ENCODE measurements around the gene SLC26A4.

SLC26A4 gene

DNA sequence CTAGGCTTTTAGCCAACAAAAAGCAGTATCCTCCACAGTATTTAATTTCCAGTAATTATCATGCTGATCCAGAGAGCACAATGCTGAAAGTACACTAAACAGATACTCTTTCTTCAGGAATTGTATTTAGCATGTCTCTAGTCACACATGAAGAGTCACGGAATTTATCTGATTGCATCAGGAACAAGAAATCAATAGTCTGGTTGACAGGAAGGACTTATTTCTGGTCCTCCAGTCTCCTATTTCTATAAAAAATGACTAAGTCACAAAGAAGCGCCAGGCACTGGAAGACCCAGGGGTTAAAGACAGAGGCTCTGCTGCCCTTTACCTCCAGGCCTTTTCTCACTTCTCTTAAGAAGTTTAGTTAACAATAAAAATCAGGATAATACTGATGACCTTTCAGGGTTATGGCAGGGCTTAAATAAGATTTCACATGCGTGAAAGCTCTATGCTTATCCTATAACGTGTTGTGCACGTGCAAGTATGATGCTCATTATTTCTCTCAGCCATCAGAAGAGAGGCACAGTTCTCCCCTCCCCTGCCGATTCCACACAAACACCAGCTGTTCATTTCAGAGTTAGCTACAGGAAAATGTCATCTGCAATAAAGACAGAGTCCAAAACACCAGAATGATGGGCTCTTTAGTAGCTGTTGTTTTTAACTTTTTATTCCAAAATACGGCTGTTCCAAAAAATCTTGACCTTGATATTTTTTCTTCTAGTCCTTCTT is 36.9 kb downstream of the SLC26A4 start:
- no peak for DNase-seq

DNA sequence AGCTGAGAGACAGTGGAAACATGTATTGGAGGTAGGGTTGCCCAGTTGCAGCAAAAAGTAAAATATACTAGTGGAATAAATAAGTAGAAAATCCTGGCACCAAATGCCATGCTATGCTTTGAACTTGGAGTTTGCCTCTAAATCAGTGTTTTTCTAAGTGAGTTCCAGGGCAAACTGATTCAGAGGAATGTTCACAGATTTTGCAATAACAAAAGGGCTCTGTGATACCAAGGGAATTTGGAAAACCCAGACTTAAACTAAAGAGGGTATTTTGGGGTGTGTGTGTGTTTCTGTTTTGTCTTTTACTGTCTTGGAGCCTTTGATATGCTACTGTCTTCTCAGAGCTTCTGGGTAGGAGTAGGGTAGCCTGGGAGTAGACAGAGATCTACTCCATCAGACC is 39.9 kb downstream of the SLC26A4 start:
- DNase-seq, result no peak

DNA sequence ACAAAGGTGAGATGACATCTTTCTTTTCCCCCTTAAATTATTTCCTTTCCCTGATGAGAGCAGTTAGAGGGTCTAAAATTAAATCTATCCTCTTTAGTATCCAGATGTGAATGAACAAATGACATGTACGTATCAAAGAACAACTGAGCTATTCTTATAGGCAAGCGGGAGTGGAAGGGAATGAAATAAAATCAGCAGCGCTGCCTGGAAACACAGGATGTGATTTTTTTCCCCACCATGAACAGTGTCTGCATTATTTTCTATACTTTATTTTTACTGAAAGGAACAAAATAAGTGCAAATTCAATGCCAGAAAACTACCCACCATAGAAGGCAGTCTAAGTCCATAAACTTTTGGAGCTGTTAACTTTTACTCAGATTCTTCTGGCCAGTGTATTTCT is 40.6 kb downstream of the SLC26A4 start:
- no peak for DNase-seq

DNA sequence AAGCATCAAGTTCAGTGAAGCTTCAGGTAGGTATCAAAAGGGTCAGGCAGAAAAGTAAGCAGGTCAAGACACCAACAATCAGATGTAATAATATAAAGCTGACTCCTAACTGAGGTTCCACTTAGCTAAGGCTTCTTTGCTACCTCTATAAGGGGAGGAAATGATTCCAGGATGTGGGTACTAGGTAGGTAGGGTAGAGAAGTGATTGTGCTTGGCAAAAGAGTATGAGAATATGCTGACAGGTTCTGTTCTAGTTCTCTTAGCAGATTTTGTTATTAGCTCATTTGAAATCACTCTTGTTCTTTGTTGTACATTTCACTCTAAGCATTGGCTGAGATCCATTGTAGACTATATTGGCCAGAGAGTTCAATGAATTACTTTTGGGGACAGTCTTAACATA is 42.6 kb downstream of the SLC26A4 start:
- no peak for DNase-seq

DNA sequence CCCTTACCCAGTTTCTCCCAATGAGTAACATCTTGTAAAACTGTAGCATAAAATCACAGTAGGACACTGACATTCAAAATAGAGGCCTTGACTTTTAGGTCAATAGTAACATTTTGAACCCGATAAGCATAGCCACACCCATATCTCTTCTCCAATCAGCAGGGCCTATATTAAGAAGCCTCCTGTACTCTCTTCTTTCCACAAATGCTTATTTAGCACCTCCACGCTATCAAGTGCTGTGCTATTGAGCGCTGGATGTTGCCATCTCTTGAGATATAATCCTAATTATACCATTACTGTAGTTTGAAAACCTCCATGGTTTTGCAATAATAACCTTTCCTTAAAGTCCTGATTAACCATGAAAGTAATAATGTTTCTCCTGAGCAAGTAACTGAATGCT is 43.2 kb downstream of the SLC26A4 start:
- DNase-seq, result no peak

GRCh38 chr7:107708956-107709355 is 48.3 kb downstream of the SLC26A4 start:
- no peak for DNase-seq

- DNase-seq, result no peak
Measured at GRCh38 chr7:107711301-107711700, 50.7 kb downstream of the SLC26A4 start.

DNA sequence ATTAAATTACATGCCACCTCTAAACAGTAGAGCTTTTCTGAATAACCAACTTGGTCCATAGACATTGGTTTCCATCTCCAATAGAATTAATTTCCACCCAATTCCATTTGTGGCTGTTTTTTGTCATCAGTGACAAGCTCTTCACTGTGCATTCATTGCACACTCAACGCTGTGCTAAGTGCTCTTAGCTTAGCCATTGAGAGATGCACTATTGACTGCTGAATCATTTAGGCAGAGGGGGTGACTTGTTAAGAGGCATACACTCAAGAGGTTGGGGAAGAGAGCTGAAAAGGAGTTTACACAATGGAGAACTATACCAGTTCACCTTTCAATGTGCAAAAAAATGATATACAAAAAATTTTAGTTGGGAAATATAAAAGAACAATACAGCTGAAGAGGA is 51.4 kb downstream of the SLC26A4 start:
- no peak for DNase-seq

DNA sequence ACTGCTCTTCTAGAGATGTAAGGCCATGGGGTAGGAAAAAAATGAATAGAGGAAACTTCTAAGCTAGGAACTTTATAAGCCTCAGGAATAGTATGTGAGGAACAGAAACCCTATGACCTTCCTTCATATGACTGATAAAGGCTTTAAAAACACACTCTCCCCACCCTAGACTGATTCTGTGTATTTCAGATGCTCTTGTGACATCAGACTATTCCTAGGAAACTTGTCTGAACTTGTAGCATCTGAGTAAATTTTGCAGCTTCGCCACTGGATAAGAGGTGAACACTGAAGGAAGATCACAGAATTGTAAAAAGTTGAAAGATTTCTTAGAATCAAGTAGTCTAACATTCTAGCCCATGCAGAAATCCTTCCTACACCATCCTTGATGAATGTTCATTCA is 52.3 kb downstream of the SLC26A4 start:
- no peak for DNase-seq

GRCh38 chr7:107715531-107715930 is 54.9 kb downstream of the SLC26A4 start:
- DNase-seq, result no peak

DNA sequence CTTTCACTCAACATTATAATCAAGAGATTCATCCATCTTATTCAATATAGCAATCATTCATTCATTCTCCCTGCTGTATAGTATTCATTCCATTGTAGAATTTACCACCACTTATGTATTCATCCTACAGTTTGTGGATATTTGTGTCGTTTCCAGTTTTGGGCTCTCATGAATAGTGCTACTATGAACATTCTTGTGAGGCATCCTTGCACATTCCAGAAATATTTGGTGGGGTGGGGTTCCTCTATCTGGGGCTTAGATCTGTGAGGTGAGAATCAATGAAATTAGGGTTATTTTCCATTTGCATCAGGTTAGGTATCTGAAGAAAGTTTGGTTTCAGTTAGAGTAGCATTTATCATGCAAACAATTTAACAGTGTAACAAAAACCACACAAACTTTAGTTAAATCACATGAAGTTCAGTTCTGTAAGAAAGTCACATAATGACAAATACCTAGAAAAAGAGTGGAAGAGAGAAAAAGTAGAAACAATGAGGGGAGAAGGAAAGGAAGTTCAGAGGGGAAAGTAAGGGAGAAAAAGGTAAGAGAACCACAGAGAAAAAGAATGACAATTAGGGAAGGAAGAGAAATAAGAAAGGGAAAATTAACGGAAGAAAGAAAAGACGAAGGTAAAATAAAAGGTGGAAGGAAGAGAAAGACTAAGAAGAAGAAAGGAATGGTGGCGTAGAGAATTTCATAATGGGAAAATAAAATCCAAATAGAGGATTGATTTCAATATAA is 58.0 kb downstream of the SLC26A4 start:
- DNase-seq, result no peak

DNA sequence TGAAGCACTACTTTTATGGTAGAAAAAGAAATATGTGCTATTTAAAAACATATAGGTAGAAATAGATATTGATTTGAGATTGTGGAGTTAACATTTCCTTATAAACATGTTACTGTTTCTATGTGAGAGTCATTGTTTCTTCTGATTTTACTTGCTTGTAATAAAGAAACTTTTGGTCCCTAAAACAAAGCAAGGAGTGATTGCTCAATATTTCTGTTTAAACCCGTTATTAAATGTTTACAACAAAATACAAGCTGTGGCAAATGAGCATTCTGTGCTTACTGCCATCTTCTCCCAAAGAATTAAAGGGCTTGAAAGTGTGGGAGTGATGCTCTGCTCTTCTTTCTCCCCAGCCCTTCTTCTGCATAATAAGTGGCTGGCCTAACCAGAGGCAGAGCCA is 60.7 kb downstream of the SLC26A4 start:
- no peak for DNase-seq

- DNase-seq, result no peak
Measured at GRCh38 chr7:107723255-107723654, 62.6 kb downstream of the SLC26A4 start.

DNA sequence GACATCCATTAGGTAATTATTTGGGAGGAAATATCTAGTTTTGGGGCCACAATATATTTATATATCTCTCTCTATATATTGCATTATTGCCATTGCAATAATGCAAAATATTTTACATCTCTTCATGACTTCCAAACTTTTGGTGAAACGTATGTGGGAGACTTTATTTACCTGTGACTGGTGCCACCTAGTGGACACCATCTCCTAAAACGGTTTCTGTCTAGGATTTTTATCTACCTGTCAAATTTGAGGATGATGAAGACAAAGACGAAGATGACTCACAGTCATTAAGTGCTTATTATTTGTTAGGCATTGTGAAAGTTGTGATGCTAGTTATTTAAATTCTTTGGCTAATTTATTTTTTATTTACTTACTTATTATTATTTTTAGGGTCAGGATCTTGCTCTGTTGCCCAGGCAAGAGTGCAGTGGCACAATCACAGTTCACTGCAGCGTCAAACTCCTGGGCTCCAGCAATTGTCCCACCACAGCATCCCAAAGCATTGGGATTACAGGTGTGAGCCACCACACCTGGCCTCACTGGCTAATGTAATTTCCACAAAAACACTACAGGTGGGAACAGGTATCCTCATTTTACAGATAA is 64.6 kb downstream of the SLC26A4 start:
- peak; percentile 21 for DNase-seq

GRCh38 chr7:107726356-107727130 is 65.9 kb downstream of the SLC26A4 start:
- DNase-seq, result no peak

DNA sequence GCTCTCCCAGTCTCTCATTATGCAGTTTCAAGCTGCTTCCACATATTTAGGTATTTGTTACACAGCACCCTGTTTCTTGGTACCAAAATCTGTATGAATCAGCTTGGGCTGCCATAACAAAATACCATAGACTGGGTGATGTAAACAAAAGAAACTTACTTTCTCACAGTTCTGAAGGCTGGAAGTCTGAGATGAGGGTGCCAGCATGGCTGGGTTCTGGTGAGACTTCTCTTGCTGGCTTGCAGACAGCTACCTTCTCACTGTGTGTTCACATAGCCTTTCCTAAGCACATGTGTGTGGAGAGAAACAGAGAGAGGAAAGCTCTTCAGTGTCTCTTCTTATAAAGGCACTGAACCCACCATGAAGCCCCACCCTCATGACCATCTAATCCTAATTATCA is 67.6 kb downstream of the SLC26A4 start:
- DNase-seq, result no peak

GRCh38 chr7:107742678-107743566 is 82.3 kb downstream of the SLC26A4 start:
- DNase-seq, result no peak

GRCh38 chr7:107743567-107744344 is 83.1 kb downstream of the SLC26A4 start, which contains the start of gene CBLL1:
Gene CBLL1, plus strand, starts transcription at chr7:107744142. Its CDS starts 22 bp downstream, at chr7:107744164.
- peak; percentile 88 for DNase-seq

- no peak for DNase-seq
Measured at GRCh38 chr7:107744345-107744750, 83.7 kb downstream of the SLC26A4 start.

DNA sequence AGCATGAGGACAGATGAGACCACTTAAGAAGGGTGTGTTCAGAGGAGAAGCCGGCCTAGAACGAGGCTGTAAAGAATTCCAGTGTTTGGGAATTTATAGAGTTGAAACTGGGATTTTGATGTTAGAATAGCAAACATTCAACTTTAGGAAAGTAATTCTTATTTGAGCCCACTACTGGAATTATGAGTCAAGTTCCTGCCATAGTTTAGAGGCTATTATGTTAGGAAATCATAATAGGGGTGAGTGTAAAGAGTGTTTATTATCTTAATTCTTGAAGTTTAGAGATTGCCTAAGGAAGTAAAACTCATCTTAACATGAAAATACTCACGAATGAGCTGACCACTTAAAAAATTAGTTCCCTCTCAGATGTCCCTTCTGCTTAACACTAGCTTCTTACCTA is 85.4 kb downstream of the SLC26A4 start:
- DNase-seq, result no peak

DNA sequence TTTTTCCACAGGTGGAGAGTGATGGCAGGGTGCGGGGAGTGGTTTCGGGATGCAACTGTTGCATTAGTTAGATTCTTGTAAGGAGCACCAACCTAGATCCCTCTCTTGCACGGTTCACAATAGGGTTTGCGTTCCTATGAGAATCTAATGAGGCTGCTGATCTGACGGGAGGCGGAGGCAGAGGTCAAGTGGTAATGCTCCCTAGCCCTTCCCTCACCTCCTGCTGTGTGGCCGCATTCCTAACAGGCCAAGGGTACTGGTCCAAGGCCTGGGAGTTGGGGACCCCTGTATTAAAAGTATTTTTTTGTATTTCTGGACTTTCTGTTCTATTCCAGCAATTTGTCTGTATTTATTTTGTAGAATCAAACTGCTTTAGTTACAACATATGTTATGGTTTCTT is 90.5 kb downstream of the SLC26A4 start:
- no peak for DNase-seq
